Measurements from ENCODE around the gene CDC42SE2.
"Not testable (repeated sequence)": the region's sequence is repeated elsewhere in the genome, so short reads cannot be mapped to it uniquely, and the experiment has no call there.

The CDC42SE2 gene

DNA sequence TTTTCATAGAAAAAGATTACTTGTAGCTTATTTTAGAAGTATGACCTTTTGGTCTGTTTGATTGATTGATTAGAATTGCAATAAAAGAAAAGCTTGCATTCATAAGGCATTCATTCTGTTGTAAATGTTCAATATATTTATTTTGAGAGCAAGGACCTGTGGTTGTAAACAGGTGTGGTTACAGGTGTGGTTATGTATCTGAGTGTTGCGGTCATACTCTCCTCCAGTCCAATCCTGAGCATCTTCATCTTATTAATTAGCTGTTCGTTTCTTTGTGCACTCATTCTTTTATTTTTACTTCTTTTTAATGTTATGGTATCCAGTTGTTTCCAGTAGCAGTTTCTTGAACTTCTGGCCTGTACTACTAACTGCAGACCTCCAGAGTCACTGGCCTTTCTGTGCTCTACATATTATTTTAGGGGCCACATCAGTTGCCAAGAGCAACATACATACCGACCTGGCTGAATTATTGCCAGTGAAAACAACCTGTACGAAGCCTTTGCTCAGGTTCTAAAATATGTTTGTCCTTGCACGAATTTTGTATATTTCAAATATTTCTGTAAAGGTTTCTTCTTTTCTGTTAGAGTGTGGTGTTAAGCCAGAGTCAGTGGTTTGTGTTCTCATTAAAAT lies 128.7 kb downstream of the CDC42SE2 start:
- no peaks in the 10 kb centered on the region for H3K9me3 ChIP-seq (ENCODE audit: control insufficient read depth, insufficient read depth, low read length)
- H3K4me3 ChIP-seq (ENCODE audit: low read depth, low read length), result no peak overlapping the region
- no peaks in the 10 kb centered on the region for H3K27me3 ChIP-seq (ENCODE audit: control insufficient read depth, insufficient read depth, low read length)
- H3K9ac ChIP-seq (ENCODE audit: low read depth, low read length), result no peak overlapping the region
- no peak overlapping the region for H3K27ac ChIP-seq (ENCODE audit: low read depth, low read length)
- peaks cover 39% of the 10 kb centered on the region for H3K36me3 ChIP-seq (ENCODE audit: control insufficient read depth, insufficient read depth, low read length)
- no peaks in the 10 kb centered on the region for H3K4me1 ChIP-seq (ENCODE audit: control insufficient read depth, insufficient read depth, low read length)

DNA sequence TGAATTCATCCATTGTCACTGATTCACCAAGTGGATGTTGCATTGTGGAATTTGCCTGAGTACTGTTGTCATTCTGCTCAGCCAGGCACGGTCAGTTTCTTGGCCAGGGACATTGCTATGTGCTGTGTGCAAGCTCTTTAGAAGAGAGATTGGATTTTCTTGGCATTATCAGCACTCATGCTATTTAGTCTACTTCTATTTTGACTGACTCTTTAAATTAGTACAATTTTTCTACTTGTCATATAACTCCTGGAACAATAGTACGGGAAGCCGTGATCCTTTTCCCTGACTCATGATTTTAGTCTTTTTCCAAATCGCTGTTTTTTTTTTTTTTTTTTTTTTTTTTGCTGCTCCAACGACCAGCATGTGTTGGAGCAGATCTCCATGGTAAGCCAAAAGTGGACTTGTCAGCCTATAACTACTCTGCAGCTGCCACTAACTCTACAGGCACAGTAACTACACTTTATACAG lies 129.7 kb downstream of the CDC42SE2 start:
- Histone ChIP-seq H3K27me3 (ENCODE audit: control insufficient read depth, insufficient read depth, low read length) (no peaks in the 10 kb centered on the region), H3K9ac (ENCODE audit: low read depth, low read length) (no peak overlapping the region), H3K27ac (ENCODE audit: low read depth, low read length) (no peak overlapping the region), H3K4me3 (ENCODE audit: low read depth, low read length) (no peak overlapping the region), H3K36me3 (ENCODE audit: control insufficient read depth, insufficient read depth, low read length) (peaks cover 43% of the 10 kb centered on the region), H3K4me1 (ENCODE audit: control insufficient read depth, insufficient read depth, low read length) (no peaks in the 10 kb centered on the region), H3K9me3 (ENCODE audit: control insufficient read depth, insufficient read depth, low read length) (no peaks in the 10 kb centered on the region)

DNA sequence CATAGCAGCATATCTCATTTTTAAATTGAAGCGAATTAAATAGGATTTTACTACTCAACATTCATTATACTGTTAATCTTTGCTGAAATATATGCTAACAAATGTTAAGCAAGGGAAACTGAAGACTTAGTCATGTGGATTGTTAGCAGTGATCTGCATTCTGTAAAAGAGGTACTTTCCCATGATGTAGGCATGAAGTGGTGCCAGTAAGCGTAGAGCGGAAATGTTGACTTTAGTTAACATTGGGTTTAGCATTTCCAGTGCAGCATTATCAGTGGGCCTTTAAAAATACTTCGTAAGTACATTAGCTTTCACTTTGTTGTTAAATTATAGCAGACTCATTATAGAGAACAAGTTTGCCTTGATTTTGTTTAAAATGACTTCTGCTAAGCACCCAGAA lies 130.3 kb downstream of the CDC42SE2 start:
- H3K9ac ChIP-seq (ENCODE audit: low read depth, low read length), result no peak overlapping the region
- H3K27ac ChIP-seq (ENCODE audit: low read depth, low read length), result no peak overlapping the region
- H3K4me3 ChIP-seq (ENCODE audit: low read depth, low read length), result no peak overlapping the region
- peaks cover 43% of the 10 kb centered on the region for H3K36me3 ChIP-seq (ENCODE audit: control insufficient read depth, insufficient read depth, low read length)
- H3K4me1 ChIP-seq (ENCODE audit: control insufficient read depth, insufficient read depth, low read length), result no peaks in the 10 kb centered on the region
- H3K9me3 ChIP-seq (ENCODE audit: control insufficient read depth, insufficient read depth, low read length), result no peaks in the 10 kb centered on the region
- H3K27me3 ChIP-seq (ENCODE audit: control insufficient read depth, insufficient read depth, low read length), result no peaks in the 10 kb centered on the region

- H3K9me3 ChIP-seq (ENCODE audit: control insufficient read depth, insufficient read depth, low read length), result no peaks in the 10 kb centered on the region
- no peaks in the 10 kb centered on the region for H3K4me1 ChIP-seq (ENCODE audit: control insufficient read depth, insufficient read depth, low read length)
- no peaks in the 10 kb centered on the region for H3K27me3 ChIP-seq (ENCODE audit: control insufficient read depth, insufficient read depth, low read length)
- H3K4me3 ChIP-seq (ENCODE audit: low read depth, low read length), result no peak overlapping the region
- peaks cover 40% of the 10 kb centered on the region for H3K36me3 ChIP-seq (ENCODE audit: control insufficient read depth, insufficient read depth, low read length)
- H3K27ac ChIP-seq (ENCODE audit: low read depth, low read length), result no peak overlapping the region
- H3K9ac ChIP-seq (ENCODE audit: low read depth, low read length), result no peak overlapping the region
These were observed 132.2 kb downstream of the CDC42SE2 start for GRCh38 chr5:131396015-131396414.

DNA sequence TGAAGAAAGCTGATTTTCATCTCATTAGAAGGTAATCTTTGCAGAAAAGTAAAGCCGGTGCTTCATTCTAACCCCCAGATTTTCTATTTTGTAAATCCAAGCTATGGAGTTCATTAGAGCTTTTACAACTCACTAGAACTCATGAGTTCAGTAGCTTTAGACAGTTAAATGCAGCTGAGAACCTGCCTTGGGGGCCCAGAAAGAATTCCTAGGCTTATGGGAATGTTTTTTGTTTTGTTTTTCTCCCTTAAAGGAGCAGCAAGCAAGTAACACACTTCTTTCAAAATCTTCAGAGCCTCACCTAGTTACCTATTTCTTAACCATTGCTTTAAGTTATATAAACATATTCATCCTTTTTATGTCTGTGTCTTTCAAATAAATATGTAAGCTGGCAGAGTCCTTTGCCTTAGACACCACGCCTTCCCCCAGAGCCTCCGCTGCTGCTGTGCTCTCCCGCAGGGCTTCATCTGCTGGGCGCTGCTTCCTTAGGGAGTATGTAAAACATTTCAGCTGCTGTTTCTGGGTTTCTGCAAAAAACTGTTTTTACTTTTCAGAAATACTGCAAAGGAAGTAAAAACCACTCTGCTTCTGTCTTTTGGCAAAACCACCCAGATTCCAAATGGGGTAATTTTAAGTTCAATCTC lies 132.9 kb downstream of the CDC42SE2 start:
- Histone ChIP-seq H3K4me3 (ENCODE audit: low read depth, low read length) (no peak overlapping the region), H3K36me3 (ENCODE audit: control insufficient read depth, insufficient read depth, low read length) (peaks cover 39% of the 10 kb centered on the region), H3K9ac (ENCODE audit: low read depth, low read length) (no peak overlapping the region), H3K27ac (ENCODE audit: low read depth, low read length) (no peak overlapping the region), H3K4me1 (ENCODE audit: control insufficient read depth, insufficient read depth, low read length) (no peaks in the 10 kb centered on the region), H3K27me3 (ENCODE audit: control insufficient read depth, insufficient read depth, low read length) (no peaks in the 10 kb centered on the region), H3K9me3 (ENCODE audit: control insufficient read depth, insufficient read depth, low read length) (no peaks in the 10 kb centered on the region)

- H3K27ac ChIP-seq (ENCODE audit: low read depth, low read length); H3K27me3 ChIP-seq (ENCODE audit: control insufficient read depth, insufficient read depth, low read length); H3K4me3 ChIP-seq (ENCODE audit: low read depth, low read length); H3K9ac ChIP-seq (ENCODE audit: low read depth, low read length); H3K9me3 ChIP-seq (ENCODE audit: control insufficient read depth, insufficient read depth, low read length); H3K4me1 ChIP-seq (ENCODE audit: control insufficient read depth, insufficient read depth, low read length): not testable (repeated sequence)
- H3K36me3 ChIP-seq (ENCODE audit: control insufficient read depth, insufficient read depth, low read length), result peaks cover 23% of the 10 kb centered on the region
These were observed 135.2 kb downstream of the CDC42SE2 start for GRCh38 chr5:131399007-131399406.

DNA sequence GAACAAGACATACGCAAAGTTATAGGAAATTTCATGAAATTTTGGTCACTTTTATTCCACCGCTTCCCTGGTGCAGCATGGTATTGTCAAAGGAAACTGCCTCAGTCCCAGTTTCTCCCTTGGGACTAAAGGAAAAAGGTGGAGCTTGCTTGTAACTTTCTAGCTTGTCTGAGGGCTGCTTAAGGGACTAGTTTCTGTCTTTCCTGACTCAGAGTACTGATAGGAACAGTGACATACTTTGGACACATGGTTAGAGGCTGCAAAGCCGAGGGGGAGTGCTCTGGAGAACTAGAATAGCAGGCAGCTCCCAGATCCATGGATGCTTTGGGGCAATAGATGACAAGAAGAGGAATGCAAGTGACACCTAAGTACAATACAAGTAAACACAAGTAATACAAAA lies 136.7 kb downstream of the CDC42SE2 start:
- Histone ChIP-seq H3K27ac (ENCODE audit: low read depth, low read length) (no peak overlapping the region), H3K36me3 (ENCODE audit: control insufficient read depth, insufficient read depth, low read length) (0 out of 2 replicates have a peak, but pooled peaks cover 8% of the 10 kb centered on the region), H3K4me3 (ENCODE audit: low read depth, low read length) (no peak overlapping the region), H3K27me3 (ENCODE audit: control insufficient read depth, insufficient read depth, low read length) (no peaks in the 10 kb centered on the region), H3K4me1 (ENCODE audit: control insufficient read depth, insufficient read depth, low read length) (no peaks in the 10 kb centered on the region), H3K9ac (ENCODE audit: low read depth, low read length) (no peak overlapping the region), H3K9me3 (ENCODE audit: control insufficient read depth, insufficient read depth, low read length) (no peaks in the 10 kb centered on the region)

DNA sequence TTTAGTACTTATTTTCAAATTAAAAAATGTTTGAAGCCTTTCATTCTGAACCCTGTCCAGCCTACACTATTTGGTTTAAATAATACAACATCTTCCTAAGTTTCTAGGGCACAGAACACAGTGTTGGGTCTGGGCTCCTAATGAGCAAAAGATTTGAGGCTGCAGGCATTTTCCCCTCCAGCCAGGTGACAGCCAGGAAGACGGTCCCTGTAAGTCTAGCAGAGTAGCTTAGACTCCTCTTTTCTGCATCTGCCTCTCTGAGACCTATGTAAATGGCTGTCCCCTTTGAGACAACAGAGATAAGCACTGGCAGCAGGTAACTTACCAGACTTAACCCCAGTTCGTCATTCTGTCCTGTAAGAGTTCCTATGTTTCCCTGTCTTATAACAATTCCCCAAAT lies 141.8 kb downstream of the CDC42SE2 start:
- Histone ChIP-seq H3K4me3 (ENCODE audit: low read depth, low read length) (no peak overlapping the region), H3K36me3 (ENCODE audit: control insufficient read depth, insufficient read depth, low read length) (peaks cover 14% of the 10 kb centered on the region), H3K9me3 (ENCODE audit: control insufficient read depth, insufficient read depth, low read length) (no peaks in the 10 kb centered on the region), H3K4me1 (ENCODE audit: control insufficient read depth, insufficient read depth, low read length) (no peaks in the 10 kb centered on the region), H3K27ac (ENCODE audit: low read depth, low read length) (no peak overlapping the region), H3K27me3 (ENCODE audit: control insufficient read depth, insufficient read depth, low read length) (no peaks in the 10 kb centered on the region), H3K9ac (ENCODE audit: low read depth, low read length) (no peak overlapping the region)

GRCh38 chr5:131406076-131406475 lies 142.2 kb downstream of the CDC42SE2 start:
- no peaks in the 10 kb centered on the region for H3K9me3 ChIP-seq (ENCODE audit: control insufficient read depth, insufficient read depth, low read length)
- no peak overlapping the region for H3K27ac ChIP-seq (ENCODE audit: low read depth, low read length)
- H3K4me3 ChIP-seq (ENCODE audit: low read depth, low read length), result no peak overlapping the region
- H3K9ac ChIP-seq (ENCODE audit: low read depth, low read length), result no peak overlapping the region
- no peaks in the 10 kb centered on the region for H3K27me3 ChIP-seq (ENCODE audit: control insufficient read depth, insufficient read depth, low read length)
- H3K4me1 ChIP-seq (ENCODE audit: control insufficient read depth, insufficient read depth, low read length), result no peaks in the 10 kb centered on the region
- peaks cover 14% of the 10 kb centered on the region for H3K36me3 ChIP-seq (ENCODE audit: control insufficient read depth, insufficient read depth, low read length)

DNA sequence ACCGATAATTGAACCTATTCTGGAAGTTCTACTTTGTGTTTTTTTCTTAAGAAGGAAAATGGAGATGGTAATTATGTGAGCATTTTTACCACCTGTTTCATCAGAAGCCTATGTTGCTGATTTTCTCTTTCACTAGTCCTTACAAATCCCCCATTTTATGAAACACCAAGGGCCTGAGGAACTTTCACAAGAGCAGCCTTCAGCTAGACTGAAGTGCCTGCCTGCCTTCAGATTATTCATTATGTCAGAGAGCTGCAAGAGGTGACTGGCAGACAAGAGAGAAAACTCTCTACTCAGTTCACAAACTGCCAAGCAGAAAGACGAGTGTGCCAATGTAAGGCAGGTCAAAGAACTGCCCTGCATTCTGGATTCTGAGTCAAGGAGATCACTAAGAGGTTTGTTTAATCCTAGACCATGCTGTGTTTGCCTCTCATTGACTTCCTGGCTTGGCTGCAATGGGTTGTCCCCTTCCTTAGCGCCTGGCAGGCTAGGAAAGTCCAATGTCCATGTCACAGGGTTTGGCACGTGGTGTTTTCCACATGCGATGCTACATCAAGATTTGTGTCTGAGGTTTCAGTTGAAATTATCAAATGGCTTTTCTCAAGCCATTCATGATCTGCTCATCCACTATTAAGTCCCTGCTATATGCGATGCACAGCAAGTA lies 143.3 kb downstream of the CDC42SE2 start:
- Histone ChIP-seq H3K36me3 (ENCODE audit: control insufficient read depth, insufficient read depth, low read length) (peaks cover 14% of the 10 kb centered on the region), H3K4me1 (ENCODE audit: control insufficient read depth, insufficient read depth, low read length) (no peaks in the 10 kb centered on the region)

More for the DNA sequence above, 143.3 kb downstream of the CDC42SE2 start:
- Histone ChIP-seq H3K27me3 (ENCODE audit: control insufficient read depth, insufficient read depth, low read length) (no peaks in the 10 kb centered on the region), H3K27ac (ENCODE audit: low read depth, low read length) (no peak overlapping the region), H3K9ac (ENCODE audit: low read depth, low read length) (no peak overlapping the region), H3K9me3 (ENCODE audit: control insufficient read depth, insufficient read depth, low read length) (no peaks in the 10 kb centered on the region), H3K4me3 (ENCODE audit: low read depth, low read length) (no peak overlapping the region)

Data from HUES48 (cell line).